ENCODE measurements around the gene POU3F2. TPM values are rescaled to one million over a fixed set of nuclear protein-coding genes. Genes with fewer than 3 reads are reported as not detected.
A peak's percentile ranks its signal among the peaks of the same experiment; 100 is the strongest.

The POU3F2 gene
- total and polyA plus RNA-seq, 2 donors (not counting 1 experiment from before 2014, with no cell fraction given), result not detected

- peaks cover 0 to 32% (median 0%) of the 10 kb centered on the region in 3 donors for H3K9me3 ChIP-seq (ENCODE audit: control extremely low read depth in 1 of 3, control insufficient read depth in 2 of 3, insufficient read depth in 1 of 3, low read length in 2 of 3)
- ATAC-seq (ENCODE audit: low read depth), result peak; percentile 72
- peak overlapping the region; percentile 72 for H3K4me2 ChIP-seq (replicated peaks; ENCODE audit: low read depth, low read length, poor library complexity, severe bottlenecking)
- H2AFZ ChIP-seq (ENCODE audit: insufficient read depth, low read depth, low read length, poor library complexity, severe bottlenecking), result peak overlapping the region; percentile 4
- CTCF ChIA-PET, result interaction anchor here (0.6 to 1.9 kb wide), 7 partner anchors 9 to 1348 kb away, joined by 3 to 6 read pairs (median 5); partner anchors contain the start of gene POU3F2
- H3K4me1 Mint-ChIP-seq, result peaks cover 33% of the 10 kb centered on the region
- H3K36me3 ChIP-seq (replicated peaks in 1 of 2; ENCODE audit: control extremely low read depth in 1 of 2, control insufficient read depth in 1 of 2, extremely low read depth in 1 of 2, insufficient read depth in 2 of 2, low read length in 1 of 2), result no peaks in the 10 kb centered on the region
- TF ChIP-seq, protein P1, sequence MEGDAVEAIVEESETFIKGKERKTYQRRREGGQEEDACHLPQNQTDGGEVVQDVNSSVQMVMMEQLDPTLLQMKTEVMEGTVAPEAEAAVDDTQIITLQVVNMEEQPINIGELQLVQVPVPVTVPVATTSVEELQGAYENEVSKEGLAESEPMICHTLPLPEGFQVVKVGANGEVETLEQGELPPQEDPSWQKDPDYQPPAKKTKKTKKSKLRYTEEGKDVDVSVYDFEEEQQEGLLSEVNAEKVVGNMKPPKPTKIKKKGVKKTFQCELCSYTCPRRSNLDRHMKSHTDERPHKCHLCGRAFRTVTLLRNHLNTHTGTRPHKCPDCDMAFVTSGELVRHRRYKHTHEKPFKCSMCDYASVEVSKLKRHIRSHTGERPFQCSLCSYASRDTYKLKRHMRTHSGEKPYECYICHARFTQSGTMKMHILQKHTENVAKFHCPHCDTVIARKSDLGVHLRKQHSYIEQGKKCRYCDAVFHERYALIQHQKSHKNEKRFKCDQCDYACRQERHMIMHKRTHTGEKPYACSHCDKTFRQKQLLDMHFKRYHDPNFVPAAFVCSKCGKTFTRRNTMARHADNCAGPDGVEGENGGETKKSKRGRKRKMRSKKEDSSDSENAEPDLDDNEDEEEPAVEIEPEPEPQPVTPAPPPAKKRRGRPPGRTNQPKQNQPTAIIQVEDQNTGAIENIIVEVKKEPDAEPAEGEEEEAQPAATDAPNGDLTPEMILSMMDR (IDR thresholded peaks at IDR 0.05), result peak; percentile 89
- TF ChIP-seq EZH2 (IDR thresholded peaks at IDR 0.05; ENCODE audit: borderline replicate concordance, insufficient read depth, low read depth, low read length, poor library complexity, severe bottlenecking), result peak; percentile 87
- peak overlapping the region; percentile 34 for H3K9ac ChIP-seq (ENCODE audit: low read length)
- H3K4me3 ChIP-seq (ENCODE audit: control extremely low read depth in 1 of 5, extremely low read depth in 1 of 5, insufficient read depth in 1 of 5, low read depth in 2 of 5, low read length in 4 of 5), result peak overlapping the region in 3 of 5 experiments; percentile 9 to 27 (median 24)
- 2% methylated on average over 43 of the region's 50 CpGs for WGBS (ENCODE audit: insufficient coverage)
- POLR2A ChIA-PET, result no interaction called here
- peaks cover 39 to 57% of the 10 kb centered on the region in 2 donors for H3K4me1 ChIP-seq (ENCODE audit: control insufficient read depth in 2 of 2, insufficient read depth in 2 of 2, low read length in 2 of 2)
- DNase-seq, result peak; percentile 78
- intact Hi-C loops (cut with micrococcal nuclease), result loop anchor here (2.0 to 5.0 kb wide), 2 partner anchors 15 to 102 kb away; partner anchors contain the start of gene FBXL4
- H3K9me3 Mint-ChIP-seq (ENCODE audit: insufficient read depth), result no peaks in the 10 kb centered on the region
- H3K4me3 Mint-ChIP-seq, result peak overlapping the region; percentile 78
- no peak overlapping the region for H3K27ac ChIP-seq (ENCODE audit: low read length in 2 of 2)
- peaks cover 0 to 87% (median 76%) of the 10 kb centered on the region in 4 experiments for H3K27me3 ChIP-seq (replicated peaks in 1 of 4; ENCODE audit: control extremely low read depth in 1 of 4, control insufficient read depth in 3 of 4, insufficient read depth in 4 of 4, low read length in 3 of 4)
- H4K20me1 ChIP-seq (ENCODE audit: control insufficient read depth, insufficient read depth, low read length, poor library complexity, severe bottlenecking), result no peaks in the 10 kb centered on the region
- no peaks in the 10 kb centered on the region for H3K79me2 ChIP-seq (ENCODE audit: control insufficient read depth, insufficient read depth, low read length)
- H3K27me3 Mint-ChIP-seq, result peaks cover 73% of the 10 kb centered on the region
- H3K27ac Mint-ChIP-seq, result no peak overlapping the region
Measured at GRCh38 chr6:98845211-98846020, 11.0 kb downstream of the POU3F2 start.

GRCh38 chr6:98846021-98846380, 11.6 kb downstream of the POU3F2 start:
- peaks cover 0 to 83% (median 71%) of the 10 kb centered on the region in 4 experiments for H3K27me3 ChIP-seq (replicated peaks in 1 of 4; ENCODE audit: control extremely low read depth in 1 of 4, control insufficient read depth in 3 of 4, insufficient read depth in 4 of 4, low read length in 3 of 4)
- peaks cover 67% of the 10 kb centered on the region for H3K27me3 Mint-ChIP-seq
- no peak overlapping the region for H3K4me2 ChIP-seq (replicated peaks; ENCODE audit: low read depth, low read length, poor library complexity, severe bottlenecking)
- no peak overlapping the region for H3K4me3 ChIP-seq (ENCODE audit: control extremely low read depth in 1 of 5, extremely low read depth in 1 of 5, insufficient read depth in 1 of 5, low read depth in 2 of 5, low read length in 4 of 5)
- H3K27ac ChIP-seq (ENCODE audit: low read length in 2 of 2), result no peak overlapping the region
- DNase-seq (no peak), ATAC-seq (ENCODE audit: low read depth) (no peak)
- peaks cover 33% of the 10 kb centered on the region for H3K4me1 Mint-ChIP-seq
- no peaks in the 10 kb centered on the region for H3K36me3 ChIP-seq (replicated peaks in 1 of 2; ENCODE audit: control extremely low read depth in 1 of 2, control insufficient read depth in 1 of 2, extremely low read depth in 1 of 2, insufficient read depth in 2 of 2, low read length in 1 of 2)
- 80% methylated on average over 1 of the region's 3 CpGs for WGBS (ENCODE audit: insufficient coverage)
- POLR2A ChIA-PET, result no interaction called here
- peak overlapping the region; percentile 37 for H3K27ac Mint-ChIP-seq
- H3K4me3 Mint-ChIP-seq, result peak overlapping the region; percentile 78
- H3K79me2 ChIP-seq (ENCODE audit: control insufficient read depth, insufficient read depth, low read length), result no peaks in the 10 kb centered on the region
- peaks cover 39 to 55% of the 10 kb centered on the region in 2 donors for H3K4me1 ChIP-seq (ENCODE audit: control insufficient read depth in 2 of 2, insufficient read depth in 2 of 2, low read length in 2 of 2)
- no peak overlapping the region for H3K9ac ChIP-seq (ENCODE audit: low read length)
- H4K20me1 ChIP-seq (ENCODE audit: control insufficient read depth, insufficient read depth, low read length, poor library complexity, severe bottlenecking), result no peaks in the 10 kb centered on the region
- CTCF ChIA-PET, result interaction anchor here (1.0 to 1.9 kb wide), 3 partner anchors 12 to 1348 kb away, joined by 3 to 6 read pairs (median 5); partner anchors contain the start of gene POU3F2
- peaks cover 0 to 32% (median 0%) of the 10 kb centered on the region in 3 donors for H3K9me3 ChIP-seq (ENCODE audit: control extremely low read depth in 1 of 3, control insufficient read depth in 2 of 3, insufficient read depth in 1 of 3, low read length in 2 of 3)
- TF ChIP-seq, protein P1 (IDR thresholded peaks at IDR 0.05), result peak; percentile 54
- TF ChIP-seq EZH2 (IDR thresholded peaks at IDR 0.05; ENCODE audit: borderline replicate concordance, insufficient read depth, low read depth, low read length, poor library complexity, severe bottlenecking), result no peak
- H2AFZ ChIP-seq (ENCODE audit: insufficient read depth, low read depth, low read length, poor library complexity, severe bottlenecking), result no peak overlapping the region
- no peaks in the 10 kb centered on the region for H3K9me3 Mint-ChIP-seq (ENCODE audit: insufficient read depth)
- intact Hi-C loops (cut with micrococcal nuclease), result loop anchor here (5.0 kb wide), 1 partner anchor 101 kb away; the partner anchor contains the start of gene FBXL4

All from B cell (primary cell).